Ramos (cell line): ENCODE results near the gene SARDH.
"Not testable (repeated sequence)": the region's sequence is repeated elsewhere in the genome, so short reads cannot be mapped to it uniquely, and the experiment has no call there.

Experiments used
- in situ Hi-C: fragments of 300-500 bp; cut with MboI; formaldehyde crosslinking; loops from one replicate; pipeline ENCODE4 v1.14.3; 2022; ENCODE audit warnings: low sequenced_read_pairs; ENCODE audit not compliant: unreplicated experiment

Gene SARDH

GRCh38 chr9:133639613-133640012 lies 98.5 kb downstream of the SARDH start:
- in situ Hi-C loops = no loop called here

- in situ Hi-C loops = no loop called here
These were observed 99.4 kb downstream of the SARDH start for GRCh38 chr9:133638711-133639110.

- in situ Hi-C loops = no loop called here
These were observed 100.1 kb downstream of the SARDH start for GRCh38 chr9:133638076-133638475.

GRCh38 chr9:133637451-133638055 lies 100.6 kb downstream of the SARDH start:
- in situ Hi-C loops = no loop called here

- in situ Hi-C loops = no loop called here
These were observed 101.2 kb downstream of the SARDH start for GRCh38 chr9:133636902-133637301.

GRCh38 chr9:133635533-133636531 lies 102.3 kb downstream of the SARDH start, which contains the start of gene DBH:
DBH (plus strand) TSS chr9:133636363; CDS start chr9:133636372, 9 bp downstream.
- in situ Hi-C loops = no loop called here

GRCh38 chr9:133635098-133635497 lies 103.1 kb downstream of the SARDH start:
- in situ Hi-C loops = no loop called here

GRCh38 chr9:133634081-133634691 lies 104.0 kb downstream of the SARDH start:
- in situ Hi-C loops = no loop called here

GRCh38 chr9:133633681-133634080 lies 104.5 kb downstream of the SARDH start:
- in situ Hi-C loops = no loop called here

- in situ Hi-C loops = no loop called here
These were observed 105.1 kb downstream of the SARDH start for GRCh38 chr9:133632806-133633680.

- in situ Hi-C loops = no loop called here
These were observed 107.0 kb downstream of the SARDH start for GRCh38 chr9:133631111-133631510.

- in situ Hi-C loops = no loop called here
These were observed 108.7 kb downstream of the SARDH start for GRCh38 chr9:133629221-133630110.

- in situ Hi-C loops = no loop called here
These were observed 109.4 kb downstream of the SARDH start for GRCh38 chr9:133628766-133629165.

GRCh38 chr9:133627341-133627740 lies 110.8 kb downstream of the SARDH start:
- in situ Hi-C loops = no loop called here

GRCh38 chr9:133626008-133626407 lies 112.1 kb downstream of the SARDH start:
- in situ Hi-C loops = not testable (repeated sequence)

GRCh38 chr9:133622555-133622954 lies 115.6 kb downstream of the SARDH start:
- in situ Hi-C loops = no loop called here

GRCh38 chr9:133621725-133622267 lies 116.4 kb downstream of the SARDH start:
- in situ Hi-C loops = no loop called here

- in situ Hi-C loops = no loop called here
These were observed 118.4 kb downstream of the SARDH start for GRCh38 chr9:133619791-133620190.

- in situ Hi-C loops = no loop called here
These were observed 119.4 kb downstream of the SARDH start for GRCh38 chr9:133618726-133619125.
